Measurements from ENCODE around the gene CYB5R4. TPM values are rescaled to one million over a fixed set of nuclear protein-coding genes. Genes with fewer than 3 reads are reported as not detected.
"Not testable (repeated sequence)": the region's sequence is repeated elsewhere in the genome, so short reads cannot be mapped to it uniquely, and the experiment has no call there.

Gene CYB5R4
- polyA plus RNA-seq, 5 donors = 10.0 to 15.6 (median 14.1) TPM

- no peak for DNase-seq
Measured at GRCh38 chr6:83860782-83861495, 1.4 kb downstream of the CYB5R4 start.

DNA sequence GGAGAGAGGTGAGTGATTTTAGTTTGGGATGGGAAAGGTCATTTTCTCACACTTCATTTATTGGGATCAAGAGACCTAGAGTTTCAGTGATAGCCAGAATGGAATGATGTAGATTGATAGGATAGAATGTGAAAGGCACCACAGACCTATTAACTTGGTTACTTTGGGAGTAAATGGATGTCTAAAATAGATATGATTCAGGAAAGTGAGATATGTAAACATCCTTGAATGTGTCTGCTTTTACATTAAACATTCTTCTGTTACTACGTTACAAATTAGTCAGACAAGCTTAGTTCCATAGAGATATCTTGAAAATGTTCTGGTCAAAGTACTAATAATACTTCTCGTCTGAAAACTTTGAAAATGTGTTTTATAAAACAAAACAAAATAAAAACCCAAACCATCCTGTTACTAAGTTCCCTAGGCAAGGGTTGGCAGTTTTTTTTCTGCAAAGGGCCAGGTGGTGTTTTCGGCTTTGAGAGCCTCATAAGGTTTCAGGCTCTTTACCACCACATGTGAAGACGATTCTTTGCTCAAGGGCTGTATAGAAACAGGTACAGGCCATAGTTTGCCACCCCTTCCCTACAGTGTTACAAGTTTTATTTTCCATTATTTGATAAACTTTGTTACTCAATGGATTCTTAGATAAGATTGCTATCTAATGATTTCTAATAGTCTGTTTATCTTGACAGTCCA is 3.4 kb downstream of the CYB5R4 start:
- no peak for DNase-seq

DNA sequence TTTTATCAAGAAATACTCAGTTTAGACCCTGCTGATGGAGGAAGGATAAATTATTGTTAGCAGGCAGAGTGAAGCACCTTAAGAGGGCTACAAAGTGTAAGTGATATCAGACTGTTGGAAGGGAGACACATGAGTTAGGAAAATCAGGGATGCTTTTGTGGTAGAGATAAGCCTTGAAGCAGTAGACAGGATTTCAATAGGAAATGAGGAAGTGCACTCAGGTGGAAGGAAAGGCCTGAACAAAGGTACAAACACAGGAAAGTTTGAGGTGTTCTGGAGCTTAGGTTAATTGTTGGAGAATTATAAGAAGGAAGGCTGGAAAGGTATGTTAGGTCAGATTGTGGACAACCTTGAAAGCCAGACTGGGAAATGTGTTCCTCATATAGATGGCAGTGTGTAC is 7.6 kb downstream of the CYB5R4 start:
- no peak for DNase-seq

GRCh38 chr6:83867527-83868161 is 8.2 kb downstream of the CYB5R4 start:
- DNase-seq = no peak

DNA sequence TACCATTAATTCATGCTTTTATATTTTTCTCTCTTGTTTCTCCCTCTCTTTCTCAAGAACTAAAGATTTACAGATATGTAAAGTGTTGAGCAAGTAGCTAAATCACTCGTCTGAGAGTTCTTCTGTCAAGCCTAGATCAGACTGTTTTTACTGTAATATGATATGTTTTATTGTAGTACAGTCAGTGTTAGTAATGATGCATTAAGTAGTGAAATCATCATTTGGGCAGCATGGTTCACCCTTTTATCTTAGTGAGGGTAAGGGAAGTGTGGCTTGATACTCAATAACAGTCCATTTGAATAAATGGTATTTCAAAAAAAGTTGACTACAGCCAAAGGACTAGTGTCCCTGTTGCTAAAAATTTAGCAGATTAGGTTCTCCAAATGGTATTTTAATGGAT is 9.2 kb downstream of the CYB5R4 start:
- DNase-seq = no peak

GRCh38 chr6:83870649-83871048 is 11.2 kb downstream of the CYB5R4 start:
- DNase-seq = no peak

DNA sequence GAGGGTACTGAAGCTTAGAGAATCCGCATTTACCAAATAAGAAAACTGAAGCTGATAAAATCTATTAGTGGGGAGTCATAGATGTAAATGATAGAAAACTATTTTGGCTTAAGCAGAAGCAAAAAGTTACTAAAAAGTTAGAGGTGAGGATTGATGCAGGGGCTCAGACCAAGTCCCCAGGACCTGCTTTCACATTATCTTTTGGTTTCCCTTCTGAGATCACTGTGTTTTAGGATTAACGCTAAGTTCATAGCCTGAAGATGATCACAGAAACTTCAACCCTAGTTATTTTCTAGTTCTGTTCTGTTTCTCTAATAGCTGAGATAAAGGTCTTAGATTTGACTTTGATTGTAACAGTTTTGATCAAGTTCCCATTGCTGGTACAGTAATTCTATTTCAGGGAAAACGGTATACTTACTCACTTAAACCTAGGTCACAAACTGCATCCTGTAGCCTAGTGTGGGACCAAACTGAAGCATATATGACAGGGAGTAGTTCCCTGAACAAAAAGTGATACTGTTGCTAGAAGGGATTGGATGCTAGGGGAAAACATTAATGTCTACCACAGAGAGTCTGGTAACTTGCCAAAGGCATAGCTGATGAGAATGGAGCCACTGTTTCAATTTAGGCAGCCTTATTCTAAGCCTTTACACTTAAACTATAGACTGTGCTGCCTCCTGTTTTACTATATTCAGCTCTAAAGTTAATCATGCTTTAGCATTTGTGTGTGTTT is 13.1 kb downstream of the CYB5R4 start:
- no peak for DNase-seq

- DNase-seq = no peak
Measured at GRCh38 chr6:83873869-83874268, 14.4 kb downstream of the CYB5R4 start.

- DNase-seq = no peak
Measured at GRCh38 chr6:83875843-83876242, 16.4 kb downstream of the CYB5R4 start.

DNA sequence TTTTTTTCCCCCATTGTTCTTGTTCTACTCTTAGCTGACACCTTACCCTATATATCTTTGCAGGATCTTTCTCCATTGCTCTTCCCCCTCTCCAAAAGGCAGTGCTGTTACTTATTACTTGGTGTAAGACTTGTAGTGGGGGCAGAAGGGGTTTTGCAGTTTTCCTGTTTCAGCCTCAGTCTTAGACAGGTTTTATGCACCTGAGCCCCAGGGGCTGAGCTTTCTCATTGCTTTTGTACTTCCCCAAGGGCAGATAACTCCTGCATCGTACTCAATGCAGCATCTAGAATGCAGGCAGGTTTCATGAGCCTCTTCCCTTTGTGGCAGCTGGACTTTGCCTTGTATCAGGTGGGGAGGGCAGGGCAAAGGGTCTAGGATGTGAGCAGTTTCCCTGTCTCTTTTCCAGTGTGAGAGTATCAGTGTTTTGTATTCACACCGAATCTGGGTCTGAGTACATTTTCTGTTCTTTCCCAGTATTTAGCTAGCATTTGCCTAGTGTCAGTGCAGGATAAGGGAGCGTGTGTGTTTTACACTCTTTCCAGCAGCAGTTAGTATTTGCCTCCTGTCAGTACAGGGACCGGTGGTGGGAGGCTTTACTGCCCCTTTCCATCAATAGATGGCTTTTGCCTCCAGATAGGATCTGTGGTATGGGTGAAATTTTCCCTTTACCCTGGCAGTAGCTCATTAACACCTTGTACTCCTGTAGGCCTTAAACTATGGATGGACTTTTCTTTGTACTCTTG is 19.6 kb downstream of the CYB5R4 start:
- DNase-seq = no peak

GRCh38 chr6:83879746-83880145 is 20.3 kb downstream of the CYB5R4 start:
- no peak for DNase-seq

- DNase-seq = no peak
Measured at GRCh38 chr6:83883240-83883639, 23.8 kb downstream of the CYB5R4 start.

GRCh38 chr6:83884523-83884922 is 25.0 kb downstream of the CYB5R4 start:
- DNase-seq = peak in 1 of 2 donors; percentile 32

DNA sequence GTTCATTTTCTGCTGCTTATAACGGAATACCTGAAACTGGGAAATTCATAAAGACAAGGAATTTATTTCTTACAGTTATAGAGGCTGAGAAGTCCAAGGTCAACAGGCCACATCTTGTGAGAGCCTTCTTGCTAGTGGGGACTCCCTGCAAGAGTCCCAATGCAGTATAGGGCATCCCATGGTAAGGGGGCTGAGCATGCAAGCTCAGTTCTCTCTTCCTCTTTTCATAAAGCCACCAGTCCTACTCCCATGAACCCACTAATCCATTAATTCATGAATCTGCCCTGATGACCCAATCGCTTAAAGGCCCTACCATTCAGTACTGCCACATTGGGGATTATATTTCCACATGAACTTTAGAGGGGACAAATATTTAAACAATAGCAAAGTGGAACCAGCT is 26.5 kb downstream of the CYB5R4 start:
- no peak for DNase-seq

- no peak for DNase-seq
Measured at GRCh38 chr6:83889621-83890020, 30.1 kb downstream of the CYB5R4 start.

- no peak for DNase-seq
Measured at GRCh38 chr6:83890520-83890919, 31.0 kb downstream of the CYB5R4 start.

DNA sequence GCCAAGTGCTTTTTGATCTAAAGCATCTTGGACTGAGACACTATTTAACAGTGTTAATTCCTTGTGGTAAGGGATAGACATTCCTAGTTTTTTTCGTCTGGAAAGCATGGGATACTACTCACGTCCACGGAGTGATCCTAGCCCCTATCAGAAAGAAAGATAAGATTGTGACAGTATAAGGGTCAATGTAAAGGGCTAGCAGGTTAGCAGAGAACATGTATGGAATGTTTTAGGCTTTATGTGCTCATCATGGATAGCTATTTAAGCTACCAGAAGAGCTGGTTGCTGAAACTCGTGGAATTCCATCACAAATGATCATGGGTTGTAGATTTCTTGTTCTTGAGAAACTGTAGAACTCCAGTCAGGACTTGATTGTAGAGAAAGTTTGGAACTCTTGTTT is 32.1 kb downstream of the CYB5R4 start:
- no peak for DNase-seq

- no peak for DNase-seq
Measured at GRCh38 chr6:83893024-83893423, 33.5 kb downstream of the CYB5R4 start.

DNA sequence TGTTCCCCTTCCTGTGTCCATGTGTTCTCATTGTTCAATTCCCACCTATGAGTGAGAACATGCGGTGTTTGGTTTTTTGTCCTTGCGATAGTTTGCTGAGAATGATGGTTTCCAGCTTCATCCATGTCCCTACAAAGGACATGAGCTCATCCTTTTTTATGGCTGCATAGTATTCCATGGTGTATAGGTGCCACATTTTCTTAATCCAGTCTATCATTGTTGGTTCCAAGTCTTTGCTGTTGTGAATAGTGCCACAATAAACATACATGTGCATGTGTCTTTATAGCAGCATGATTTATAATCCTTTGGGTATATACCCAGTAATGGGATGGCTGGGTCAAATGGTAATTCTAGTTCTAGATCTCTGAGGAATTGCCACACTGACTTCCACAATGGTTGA is 37.6 kb downstream of the CYB5R4 start:
- not testable (repeated sequence) for DNase-seq

- no peak for DNase-seq
Measured at GRCh38 chr6:83901624-83902023, 42.1 kb downstream of the CYB5R4 start.

DNA sequence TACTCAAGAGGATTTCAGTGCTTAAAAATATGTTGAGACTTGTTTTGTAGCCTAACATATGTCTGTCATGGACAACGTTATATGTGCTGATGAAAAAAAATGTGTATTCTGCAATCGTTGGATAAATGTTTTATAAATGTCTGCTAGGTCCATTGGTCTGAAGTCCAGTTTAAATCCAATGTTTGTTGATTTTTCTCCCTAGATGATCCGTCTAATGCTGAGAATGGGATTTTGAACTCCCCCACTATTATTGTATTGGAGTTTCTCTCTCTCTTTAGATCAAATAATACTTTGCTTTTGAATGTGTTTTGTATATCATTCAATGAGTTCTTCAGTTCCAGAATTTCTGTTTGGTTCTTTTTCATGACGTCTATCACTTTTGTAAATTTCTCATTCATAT is 44.9 kb downstream of the CYB5R4 start:
- DNase-seq = no peak

DNA sequence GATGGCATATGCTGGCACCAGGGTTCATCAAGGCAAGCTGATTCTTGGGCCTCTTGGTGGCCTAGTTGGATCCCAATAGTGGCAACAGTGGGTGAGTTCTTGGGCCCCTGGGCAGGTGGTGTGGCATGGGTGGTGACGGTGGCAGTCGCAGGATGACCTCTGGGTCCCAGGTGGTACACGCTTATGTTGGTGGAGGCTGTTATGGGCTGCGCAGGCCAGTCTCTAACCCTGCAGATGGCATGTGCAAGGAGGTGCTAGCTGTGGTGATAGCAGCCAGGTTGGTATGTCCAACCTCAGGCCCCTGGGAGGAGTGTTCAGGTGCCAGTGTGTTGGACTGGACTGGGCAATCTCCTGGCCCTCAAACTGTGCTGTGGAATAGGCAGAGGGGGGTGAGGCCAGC is 46.2 kb downstream of the CYB5R4 start:
- DNase-seq = no peak
